Activated CD8-positive, alpha-beta T cell treated with anti-CD3 and anti-CD28 coated beads, Interleukin-2, amount 10 ng/mL, durations not matched to agents 7 days and 5 days (primary cell): ENCODE results near the gene MRS2. TPM values are rescaled to one million over a fixed set of nuclear protein-coding genes. Genes with fewer than 3 reads are reported as not detected.

ENCODE experiments used
- ATAC-seq: fragments of 150-1000 bp; cut with Tn5 transposase; one replicate; pipeline ENCODE4 v1.10.0; 2021; ENCODE audit warnings: moderate library complexity
- CTCF ChIA-PET: fragments of 350-600 bp; sonication (Branson Sonifier 250); formaldehyde crosslinking; loops from one replicate; lab custom pipeline; 2021; ENCODE audit warnings: antibody characterized with exemption; lab: Charles Lee
- POLR2A ChIA-PET: fragments of 350-600 bp; sonication (Branson Sonifier 250); formaldehyde crosslinking; loops from one replicate; lab custom pipeline; 2021; ENCODE audit warnings: antibody characterized with exemption; lab: Charles Lee
- DNase-seq: peaks from one replicate; pipeline ENCODE4 v3.0.0-alpha.2; 2020
- H3K27ac Mint-ChIP-seq: one replicate; pipeline ENCODE4 v1.8.0; 2021; ENCODE audit warnings: mild to moderate bottlenecking, mixed read lengths
- H3K27me3 Mint-ChIP-seq: one replicate; pipeline ENCODE4 v1.8.0; 2021; ENCODE audit warnings: low read depth, mixed read lengths
- H3K36me3 Mint-ChIP-seq: one replicate; pipeline ENCODE4 v1.8.0; 2021; ENCODE audit warnings: low read depth, mixed read lengths
- H3K4me1 Mint-ChIP-seq: one replicate; pipeline ENCODE4 v1.8.0; 2021; ENCODE audit warnings: low read depth, mixed read lengths
- H3K4me3 Mint-ChIP-seq: one replicate; pipeline ENCODE4 v1.8.0; 2021; ENCODE audit warnings: mild to moderate bottlenecking, mixed read lengths
- H3K9me3 Mint-ChIP-seq: one replicate; pipeline ENCODE4 v1.8.0; 2022; ENCODE audit warnings: mixed read lengths; ENCODE audit not compliant: insufficient read depth
- total RNA-seq, 2 experiments: library from RNA; stranded (reverse); gene quantifications; one replicate each; pipeline ENCODE4 v1.2.3, GENCODE V29; 2021

Gene MRS2
- total RNA-seq, 2 experiments from 2014 or later, result 20.3 to 21.3 TPM

DNA sequence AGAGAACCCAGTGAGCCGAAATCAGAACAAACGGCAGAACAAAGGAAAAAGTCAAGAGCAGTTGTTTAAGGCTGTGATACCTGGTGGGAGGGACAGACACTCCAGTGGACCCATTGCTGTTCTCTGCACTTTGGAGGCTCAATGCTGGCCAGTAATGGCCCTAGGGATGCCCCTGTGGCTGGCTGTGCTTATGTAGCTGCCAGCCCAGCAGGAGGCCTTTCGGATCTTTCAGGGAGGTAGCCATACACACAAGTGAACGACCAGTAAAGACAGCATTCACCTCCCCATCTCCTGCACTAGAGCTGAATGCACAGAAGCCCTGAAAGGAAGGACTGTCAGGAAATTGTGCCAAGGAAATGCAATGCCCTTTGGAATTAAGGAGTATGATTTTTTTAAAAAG, 52.3 kb downstream of the MRS2 start:
- Mint-ChIP-seq H3K4me3 (no peak overlapping the region), H3K27me3 (no peaks in the 10 kb centered on the region), H3K9me3 (no peaks in the 10 kb centered on the region), H3K36me3 (no peaks in the 10 kb centered on the region), H3K4me1 (peaks cover 5% of the 10 kb centered on the region), H3K27ac (no peak overlapping the region)
- DNase-seq (no peak), ATAC-seq (no peak)
- POLR2A ChIA-PET, result no interaction called here
- CTCF ChIA-PET, result interaction anchor here (0.9 kb wide), 1 partner anchor 24 kb away, joined by 3 read pairs; no protein-coding TSS in a partner anchor

DNA sequence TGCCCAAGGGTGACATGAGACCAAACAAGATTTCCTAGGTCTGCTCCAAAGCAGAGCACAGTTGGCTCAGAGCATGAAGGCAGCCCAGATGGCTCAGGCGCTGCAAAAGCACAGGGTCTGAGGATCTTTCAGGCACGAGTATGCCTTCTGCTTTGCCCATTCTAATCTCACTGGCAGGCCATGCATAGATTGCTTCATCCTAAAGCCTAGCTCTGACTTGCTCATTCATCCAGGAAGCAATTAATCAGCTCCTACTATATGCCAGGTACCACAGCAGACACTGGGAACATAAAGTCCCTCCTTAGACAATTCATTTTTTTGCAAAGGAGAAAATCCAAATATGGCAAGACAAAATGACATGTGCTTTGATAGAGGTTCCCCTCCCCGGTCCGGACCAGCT, 55.4 kb downstream of the MRS2 start:
- Mint-ChIP-seq H3K27ac (no peak overlapping the region), H3K27me3 (no peaks in the 10 kb centered on the region), H3K9me3 (no peaks in the 10 kb centered on the region), H3K36me3 (no peaks in the 10 kb centered on the region), H3K4me3 (no peak overlapping the region), H3K4me1 (no peaks in the 10 kb centered on the region)
- DNase-seq, result no peak
- no peak for ATAC-seq
- POLR2A ChIA-PET, result no interaction called here
- CTCF ChIA-PET, result no interaction called here

DNA sequence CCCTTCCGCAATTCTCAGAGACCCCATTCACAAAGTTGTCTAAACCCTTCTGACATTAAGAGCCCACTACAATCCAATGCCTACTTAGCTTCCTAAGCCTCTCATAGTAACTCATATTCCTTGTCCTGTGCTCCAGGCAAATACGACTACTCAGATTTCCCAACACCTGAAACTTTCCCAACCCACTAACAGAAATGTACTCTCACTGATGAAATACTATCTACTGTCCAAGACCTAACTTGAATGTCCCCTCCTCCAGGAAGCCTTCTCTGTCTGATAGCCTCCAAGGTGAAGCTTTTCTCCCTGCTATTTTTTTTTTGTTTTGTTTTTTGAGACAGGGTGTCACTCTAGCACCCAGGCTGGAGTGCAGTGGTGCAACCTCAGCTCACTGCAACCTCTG, 56.2 kb downstream of the MRS2 start:
- Mint-ChIP-seq H3K4me3 (no peak overlapping the region), H3K27ac (no peak overlapping the region), H3K4me1 (no peaks in the 10 kb centered on the region), H3K36me3 (no peaks in the 10 kb centered on the region), H3K27me3 (no peaks in the 10 kb centered on the region), H3K9me3 (no peaks in the 10 kb centered on the region)
- no peak for DNase-seq
- ATAC-seq, result no peak
- POLR2A ChIA-PET, result no interaction called here
- CTCF ChIA-PET, result no interaction called here

DNA sequence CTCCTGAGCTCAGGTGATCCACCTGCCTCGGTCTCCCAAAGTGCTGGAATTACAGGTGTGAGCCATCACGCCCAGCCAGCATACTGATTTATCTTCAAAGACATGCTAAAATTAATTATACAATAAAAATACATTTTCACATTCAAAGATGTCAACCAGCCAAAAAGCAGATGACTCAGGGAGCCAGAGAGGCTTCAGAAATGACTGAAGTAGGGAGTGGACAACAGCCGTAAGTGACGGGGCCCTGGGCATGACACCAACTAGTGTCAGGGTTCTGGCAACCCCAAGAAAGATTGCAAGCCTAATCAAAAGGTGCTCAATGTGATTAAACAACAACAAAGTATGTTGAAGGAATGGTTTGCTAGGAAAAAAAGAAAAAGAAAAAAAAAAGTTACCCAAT, 58.2 kb downstream of the MRS2 start:
- Mint-ChIP-seq H3K4me3 (no peak overlapping the region), H3K27ac (no peak overlapping the region), H3K4me1 (no peaks in the 10 kb centered on the region), H3K9me3 (no peaks in the 10 kb centered on the region), H3K36me3 (no peaks in the 10 kb centered on the region), H3K27me3 (no peaks in the 10 kb centered on the region)
- POLR2A ChIA-PET, result no interaction called here
- no peak for ATAC-seq
- DNase-seq, result no peak
- CTCF ChIA-PET, result no interaction called here

DNA sequence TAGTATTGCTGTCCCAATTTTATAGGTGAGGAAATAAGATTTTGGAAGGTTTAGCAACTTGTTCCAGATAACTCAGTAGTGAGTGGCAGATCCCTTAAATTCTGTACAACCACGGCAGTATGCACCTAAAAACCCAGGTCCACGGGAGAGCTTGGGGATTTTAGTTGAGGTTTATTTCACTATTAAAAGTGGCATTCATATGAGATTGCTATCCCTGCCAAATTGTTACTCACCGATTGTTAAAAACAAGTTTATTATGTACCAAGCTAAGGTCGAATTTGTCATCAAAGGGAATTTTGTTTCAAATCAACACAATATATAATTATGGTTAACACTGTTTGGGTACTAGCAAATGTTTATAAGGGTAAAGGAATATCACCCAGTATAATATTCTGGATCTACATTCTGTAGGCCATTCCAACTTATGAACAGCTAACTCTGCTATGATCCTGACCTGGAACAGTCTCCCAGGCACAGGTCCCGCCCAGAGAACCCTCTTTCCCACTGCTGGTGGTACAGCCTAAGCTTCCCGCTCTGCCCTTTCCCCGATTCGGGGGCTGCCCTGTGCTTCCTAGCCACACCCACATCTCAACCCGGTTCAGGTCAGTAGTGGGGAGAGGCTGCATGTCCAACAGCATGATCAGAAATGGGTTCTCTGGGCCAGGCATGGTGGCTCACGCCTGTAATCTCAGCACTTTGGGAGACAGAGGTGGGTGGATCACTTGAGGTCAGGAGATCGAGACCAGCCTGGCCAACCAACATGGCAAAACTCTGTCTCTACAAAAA, 61.7 kb downstream of the MRS2 start:
- H3K27me3 Mint-ChIP-seq, result no peaks in the 10 kb centered on the region
- POLR2A ChIA-PET, result no interaction called here
- H3K27ac Mint-ChIP-seq, result no peak overlapping the region

DNA sequence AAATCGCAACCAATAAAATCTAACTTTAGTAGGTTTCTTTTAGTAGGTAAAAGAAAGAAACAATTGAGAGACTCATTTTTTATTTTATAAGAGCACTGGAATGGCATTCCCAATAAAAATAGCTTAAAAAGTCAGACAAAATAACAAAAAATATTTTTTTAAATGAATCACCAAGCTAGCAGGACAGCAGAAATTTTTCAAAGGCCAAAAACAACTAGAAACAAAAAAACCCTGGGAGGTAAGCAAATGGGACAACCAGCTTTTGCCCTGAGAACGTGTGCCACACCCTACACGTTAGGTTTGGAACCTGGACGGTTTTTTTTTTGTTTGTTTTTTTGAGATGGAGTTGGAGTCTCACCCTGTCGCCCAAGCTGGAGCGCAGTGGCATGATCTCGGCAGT, 67.1 kb downstream of the MRS2 start:
- Mint-ChIP-seq H3K4me1 (no peaks in the 10 kb centered on the region), H3K36me3 (no peaks in the 10 kb centered on the region), H3K27ac (no peak overlapping the region), H3K4me3 (no peak overlapping the region), H3K9me3 (no peaks in the 10 kb centered on the region), H3K27me3 (no peaks in the 10 kb centered on the region)
- CTCF ChIA-PET, result no interaction called here
- ATAC-seq, result no peak
- POLR2A ChIA-PET, result no interaction called here
- no peak for DNase-seq

More for the DNA sequence above, 61.7 kb downstream of the MRS2 start:
- Mint-ChIP-seq H3K36me3 (no peaks in the 10 kb centered on the region), H3K9me3 (no peaks in the 10 kb centered on the region), H3K4me3 (no peak overlapping the region), H3K4me1 (no peaks in the 10 kb centered on the region)
- DNase-seq (no peak), ATAC-seq (no peak)
- CTCF ChIA-PET, result no interaction called here

DNA sequence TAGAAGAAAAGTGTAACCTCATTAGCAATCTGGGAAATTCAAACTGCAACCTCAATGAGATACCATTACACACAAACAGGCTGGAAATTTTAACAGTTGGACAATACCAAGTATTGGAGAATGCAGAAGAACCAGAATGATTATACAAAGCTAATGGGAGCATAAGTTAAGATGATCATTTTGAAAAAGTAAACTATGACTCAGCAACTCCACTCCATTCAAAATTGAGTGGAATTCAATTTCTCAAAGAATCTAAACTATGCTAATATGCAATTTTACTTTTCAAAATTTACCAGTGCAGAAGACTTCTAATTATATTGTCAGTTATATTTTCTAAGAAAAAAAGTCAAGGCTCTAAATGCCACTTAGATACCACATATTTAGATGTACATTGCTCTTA, 69.4 kb downstream of the MRS2 start:
- ATAC-seq (no peak), DNase-seq (no peak)
- ChIA-PET POLR2A (no interaction called here), CTCF (no interaction called here)
- H3K36me3 Mint-ChIP-seq, result no peaks in the 10 kb centered on the region
- H3K27me3 Mint-ChIP-seq, result no peaks in the 10 kb centered on the region
- no peaks in the 10 kb centered on the region for H3K4me1 Mint-ChIP-seq
- H3K27ac Mint-ChIP-seq, result no peak overlapping the region
- H3K9me3 Mint-ChIP-seq, result no peaks in the 10 kb centered on the region
- H3K4me3 Mint-ChIP-seq, result no peak overlapping the region

Other genes starting within 250 kb of the MRS2 start
- not detected for gene DCDC2, start 44.9 kb upstream of the MRS2 start, total RNA-seq
- gene GPLD1, start 86.6 kb downstream of the MRS2 start, total RNA-seq, result under 1 TPM; 0.34 to 0.45 TPM
- gene ALDH5A1, start 92.0 kb downstream of the MRS2 start, total RNA-seq, result 1 to 10 TPM; 4.8 to 4.9 TPM
- gene KIAA0319, start 243.3 kb downstream of the MRS2 start, total RNA-seq, result under 1 TPM in 1 of 2 experiments, not detected in 1; 0.10 TPM